Femur (tissue), 1 donor: ENCODE measurements around the gene NCKAP5.

Experiments used
- DNase-seq: peaks from one replicate; pipeline ENCODE4 v3.0.0-alpha.2; 2017

Gene NCKAP5

DNA sequence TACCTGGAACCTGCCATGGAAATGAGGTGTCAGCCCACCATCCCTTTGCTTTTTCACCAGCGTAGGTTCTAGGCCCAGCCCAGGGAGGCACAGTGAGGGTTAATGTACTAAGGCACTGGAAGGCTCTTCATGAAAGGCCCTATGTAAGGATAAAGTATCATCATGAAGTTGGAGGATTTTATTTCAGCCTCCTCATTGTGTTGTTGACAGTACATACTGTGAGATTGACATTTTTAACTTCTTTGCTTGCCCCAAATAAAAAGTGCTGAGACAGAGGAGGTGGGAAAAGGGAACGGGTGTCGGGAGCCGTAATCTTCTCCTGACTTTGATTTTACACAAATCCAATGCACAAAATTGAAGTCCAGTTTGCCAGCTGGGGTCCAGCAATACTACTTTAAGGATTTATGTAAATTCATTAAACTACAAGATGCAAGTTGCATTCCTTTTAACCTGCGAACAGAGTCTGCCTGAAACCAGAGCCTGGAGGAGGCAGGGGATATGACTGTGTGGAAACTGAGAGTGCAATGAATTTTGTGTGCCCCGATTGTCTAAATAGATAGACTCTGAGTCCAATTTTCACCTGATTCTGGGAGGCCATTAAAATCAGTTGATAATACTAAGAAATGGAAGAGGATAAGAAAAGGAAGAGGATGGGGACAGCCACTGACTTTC lies 5.4 kb upstream of the NCKAP5 start:
- no peak for DNase-seq

DNA sequence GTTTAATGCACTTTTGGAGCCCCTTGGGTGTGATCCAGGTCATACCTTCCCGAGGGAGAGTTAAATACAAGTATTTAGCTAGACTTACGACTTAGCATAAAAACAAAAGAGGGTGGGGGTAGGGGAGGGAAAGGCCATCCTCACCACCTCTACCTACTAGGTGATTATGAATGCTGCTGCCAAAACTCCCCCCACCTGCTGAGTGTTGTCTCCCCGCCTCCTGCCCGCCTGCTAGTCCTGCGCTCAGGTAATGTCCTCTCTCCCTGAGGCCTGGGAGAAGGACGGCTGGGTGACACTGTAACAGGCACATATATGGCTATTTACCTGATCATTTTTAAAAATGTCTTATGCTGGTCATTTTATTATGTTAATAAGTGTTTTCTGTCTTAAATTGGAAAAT lies 3.0 kb upstream of the NCKAP5 start:
- no peak for DNase-seq

DNA sequence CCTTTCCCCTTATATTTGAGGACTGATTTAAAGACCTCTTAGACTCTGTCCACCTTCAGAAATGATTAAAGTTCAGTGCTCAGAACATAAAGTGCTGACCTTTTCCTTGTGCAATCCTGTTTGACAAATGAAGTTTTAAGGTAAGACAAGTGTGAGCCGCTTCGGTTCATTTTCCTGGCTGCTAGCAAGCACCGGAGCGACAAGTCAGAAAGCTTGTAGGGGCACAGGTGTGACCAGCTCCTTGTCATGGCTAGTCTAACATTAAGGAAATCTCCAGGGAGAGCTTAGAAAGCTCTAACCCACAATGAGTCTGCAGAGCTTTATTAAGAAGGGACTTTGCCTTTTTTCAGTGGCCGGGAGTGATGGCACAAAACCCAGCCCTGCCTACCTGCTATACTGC lies 2.3 kb upstream of the NCKAP5 start:
- DNase-seq = no peak

DNA sequence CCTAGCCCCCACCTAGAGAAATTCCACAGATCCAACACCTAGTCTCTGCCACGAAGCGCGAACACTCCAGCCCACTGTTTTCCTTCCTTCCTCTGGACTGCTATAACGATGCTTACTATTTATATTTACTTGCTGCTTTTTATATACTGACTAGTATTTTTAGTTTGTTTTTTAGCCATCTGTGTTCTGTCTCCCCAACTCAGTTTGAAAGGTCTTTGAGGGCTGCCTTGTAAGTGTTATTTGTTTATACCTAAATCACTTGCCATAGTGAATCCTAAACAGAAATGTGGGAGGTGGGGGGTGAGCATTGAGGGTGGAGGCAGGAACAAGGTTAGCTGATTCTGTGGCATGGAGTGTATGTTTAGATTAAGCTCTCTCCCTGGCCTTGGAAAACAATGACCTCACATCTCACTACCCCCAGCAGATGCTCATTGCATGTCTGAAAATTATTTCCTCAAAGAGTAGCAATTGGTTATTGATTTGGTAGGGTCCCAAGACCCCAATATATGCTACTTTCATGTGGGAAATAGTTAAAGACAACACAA lies 1.1 kb upstream of the NCKAP5 start:
- DNase-seq = no peak

DNA sequence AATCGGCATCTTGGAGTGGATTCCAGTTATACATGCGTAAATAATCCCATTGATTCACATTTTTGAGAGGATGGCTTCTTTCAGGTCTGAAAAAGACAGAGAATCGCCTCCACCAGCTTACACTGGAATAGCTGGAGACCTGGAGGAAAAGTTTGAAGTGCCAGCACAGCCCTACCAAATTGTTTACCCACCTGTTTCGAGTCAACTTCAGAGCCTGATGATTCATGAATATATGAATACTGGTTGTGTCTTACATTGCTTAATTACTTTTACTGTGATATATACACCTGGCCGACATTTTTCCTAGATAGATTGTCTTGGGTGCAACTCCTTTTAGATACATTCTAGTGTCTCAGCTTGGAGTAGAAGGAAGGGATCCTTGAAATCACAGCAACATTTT lies 335 bp upstream of the NCKAP5 start:
- DNase-seq = no peak

DNA sequence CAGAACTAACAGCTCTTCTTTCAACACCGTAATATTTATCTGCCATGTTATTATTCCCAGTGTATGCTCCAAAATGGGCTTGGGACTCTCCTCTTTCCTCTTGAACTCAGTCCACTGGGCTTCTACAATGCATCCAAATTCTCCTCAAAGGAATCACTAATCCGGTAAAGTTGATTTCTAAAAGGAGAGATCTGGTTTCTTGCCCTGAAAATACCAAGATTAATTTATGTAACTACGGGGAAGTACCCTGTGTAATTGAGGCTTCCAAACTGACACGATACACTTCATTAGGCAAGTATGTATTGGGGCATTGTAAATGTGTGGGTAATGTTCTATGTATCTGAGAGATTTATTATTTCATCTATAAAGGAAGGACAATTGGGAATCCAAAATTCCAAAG lies 5.7 kb downstream of the NCKAP5 start:
- DNase-seq = no peak

DNA sequence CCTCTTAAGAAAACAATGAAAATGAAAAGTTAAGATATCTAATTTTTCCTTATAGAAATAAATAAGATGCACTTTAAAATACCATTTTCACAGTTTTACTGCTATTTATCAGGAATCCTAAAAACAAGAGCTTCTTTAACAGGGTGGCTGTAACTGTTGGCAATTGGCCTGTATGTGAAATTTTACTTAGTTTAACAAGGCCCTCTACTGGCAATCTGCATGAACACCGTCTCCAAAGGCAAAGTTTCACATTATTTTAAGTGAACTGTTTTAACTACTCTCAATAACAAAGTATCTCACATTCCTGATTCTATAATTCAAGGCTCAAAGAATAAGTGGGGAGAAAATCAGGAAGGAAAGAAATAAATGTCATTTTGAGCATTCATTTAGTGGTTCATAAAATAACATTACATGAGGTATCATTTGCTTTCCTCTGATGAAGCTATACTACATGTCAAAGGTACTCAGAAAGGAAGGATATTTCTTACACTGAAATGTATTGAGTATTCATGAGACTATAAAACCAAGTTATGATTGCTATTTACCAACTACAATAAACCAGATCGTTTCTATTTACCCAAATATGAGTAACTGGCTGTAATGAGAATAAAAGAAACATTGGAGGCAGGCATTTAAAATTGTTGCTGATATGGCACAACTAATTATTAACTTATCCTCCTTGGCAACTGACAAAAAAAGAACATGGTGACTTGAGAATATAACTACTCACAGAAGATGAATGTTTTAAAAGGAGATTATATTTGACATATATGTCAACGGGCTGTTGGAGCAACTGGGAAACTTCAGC lies 7.0 kb downstream of the NCKAP5 start:
- DNase-seq = no peak

DNA sequence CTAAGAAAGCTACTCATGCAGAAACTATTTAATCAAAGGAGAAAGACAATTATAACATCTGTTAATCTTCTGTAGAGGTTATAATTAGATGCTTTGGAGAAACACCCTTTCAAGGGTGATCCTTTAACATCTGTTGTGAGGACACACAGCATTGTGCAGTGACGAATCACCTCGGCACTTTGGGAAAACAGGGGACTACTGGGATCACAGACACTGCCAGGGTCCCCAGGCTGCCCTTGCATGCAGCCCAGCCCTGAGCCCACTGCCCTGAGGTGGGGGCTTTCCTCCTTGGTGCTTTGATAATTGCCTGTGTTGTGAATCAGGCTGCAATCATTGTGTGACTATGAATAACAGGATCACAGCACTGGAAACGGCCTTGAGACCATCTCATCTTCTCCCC lies 10.6 kb downstream of the NCKAP5 start:
- DNase-seq = no peak

DNA sequence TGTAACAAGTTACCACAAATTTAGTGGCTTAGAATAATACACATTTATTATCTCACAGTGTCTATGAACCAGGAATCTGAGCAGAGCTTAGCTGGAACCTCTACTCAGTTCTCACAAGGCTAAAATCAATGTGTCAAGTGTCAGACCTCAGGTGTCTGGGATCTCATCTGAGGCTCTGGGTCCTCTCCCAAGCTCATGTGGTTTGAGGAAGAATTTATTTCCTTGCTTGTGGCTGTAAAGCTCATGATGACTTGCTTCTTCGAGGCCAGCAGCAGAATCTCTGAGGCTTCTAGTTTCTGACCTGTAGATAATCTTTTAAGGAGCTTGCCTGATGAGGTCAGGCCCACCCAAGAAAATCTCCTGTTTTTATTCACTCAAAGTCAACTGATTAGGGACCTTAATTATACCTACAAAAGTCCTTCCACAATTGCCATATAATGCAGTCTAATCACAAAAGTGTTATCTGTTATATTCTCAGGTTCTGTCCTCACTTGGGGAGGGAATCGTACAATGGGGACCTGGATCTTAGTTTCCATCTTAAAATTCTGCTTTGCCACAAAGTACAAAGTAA lies 14.3 kb downstream of the NCKAP5 start:
- no peak for DNase-seq

DNA sequence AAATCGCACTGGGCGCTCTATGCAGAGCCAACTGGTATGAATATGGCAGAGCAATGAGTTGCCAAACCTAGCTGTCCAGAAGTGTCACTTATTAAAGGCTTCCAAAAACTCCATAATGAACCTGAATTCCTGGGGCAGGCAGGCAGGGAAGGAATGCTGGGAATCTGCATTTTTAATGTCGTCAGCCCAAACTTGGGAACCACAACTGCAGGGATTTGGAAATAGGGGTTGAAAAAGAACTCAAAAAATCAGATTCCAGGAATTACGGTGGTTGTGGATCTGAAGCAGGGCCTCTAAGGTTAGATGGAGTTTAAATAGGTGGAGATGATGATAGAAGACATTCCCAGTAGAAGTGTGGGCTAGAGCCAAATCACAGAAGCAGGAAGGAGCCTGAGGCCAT lies 15.0 kb downstream of the NCKAP5 start:
- DNase-seq = no peak

DNA sequence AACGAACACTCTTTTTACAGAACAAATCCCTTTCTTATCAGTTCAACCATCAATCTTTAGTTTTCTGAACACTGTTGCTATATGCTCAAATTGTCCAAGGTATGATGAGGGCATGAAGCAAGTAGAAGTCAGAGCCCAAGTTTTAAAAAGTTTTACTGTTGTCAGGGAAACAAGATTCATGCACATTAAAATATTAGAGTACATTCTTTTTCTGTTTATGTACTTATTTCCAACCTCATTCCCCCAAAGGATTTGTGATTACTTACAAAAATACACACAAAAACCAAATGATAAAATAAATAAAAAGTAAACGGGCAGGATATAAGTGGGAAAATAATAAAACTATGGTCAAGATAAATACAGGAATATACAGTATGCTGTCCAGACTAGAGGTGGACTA lies 15.4 kb downstream of the NCKAP5 start:
- DNase-seq = no peak

DNA sequence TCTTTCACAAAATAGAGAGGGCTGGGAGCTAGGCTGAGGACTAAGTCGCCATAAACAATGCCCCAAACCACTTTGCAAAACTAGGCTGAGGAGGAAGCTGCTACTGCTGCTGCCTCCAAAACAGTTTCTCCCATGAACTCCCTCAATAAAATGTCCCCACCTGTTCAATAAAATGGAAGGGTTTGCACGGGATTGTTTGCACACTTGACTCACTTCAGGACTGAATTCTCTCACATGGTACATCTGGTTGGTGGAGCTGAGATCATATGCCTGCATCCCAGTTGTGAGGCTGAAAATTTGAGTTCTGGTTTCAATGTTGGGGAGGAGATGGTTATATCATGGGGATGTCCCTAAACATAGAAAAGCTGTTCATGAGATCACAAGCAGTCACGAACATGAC lies 26.5 kb downstream of the NCKAP5 start:
- no peak for DNase-seq

DNA sequence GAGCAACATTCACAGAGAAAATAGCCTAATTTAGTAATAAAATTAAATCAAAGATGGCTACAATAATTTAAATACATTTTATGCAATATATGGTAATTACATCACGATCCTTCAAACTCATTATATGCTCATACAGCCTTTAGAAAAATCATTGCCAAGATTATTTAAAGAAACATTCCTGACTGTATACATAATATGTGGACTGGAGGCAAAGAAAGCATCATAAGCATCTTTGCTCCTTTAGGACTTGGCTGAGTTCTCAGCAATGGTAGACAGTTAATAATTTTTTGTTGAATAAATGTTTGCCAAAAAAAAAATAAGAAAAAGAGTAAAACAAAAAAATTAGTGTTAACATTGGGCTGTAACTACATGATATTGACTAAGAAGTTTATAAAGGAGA lies 26.9 kb downstream of the NCKAP5 start:
- no peak for DNase-seq

DNA sequence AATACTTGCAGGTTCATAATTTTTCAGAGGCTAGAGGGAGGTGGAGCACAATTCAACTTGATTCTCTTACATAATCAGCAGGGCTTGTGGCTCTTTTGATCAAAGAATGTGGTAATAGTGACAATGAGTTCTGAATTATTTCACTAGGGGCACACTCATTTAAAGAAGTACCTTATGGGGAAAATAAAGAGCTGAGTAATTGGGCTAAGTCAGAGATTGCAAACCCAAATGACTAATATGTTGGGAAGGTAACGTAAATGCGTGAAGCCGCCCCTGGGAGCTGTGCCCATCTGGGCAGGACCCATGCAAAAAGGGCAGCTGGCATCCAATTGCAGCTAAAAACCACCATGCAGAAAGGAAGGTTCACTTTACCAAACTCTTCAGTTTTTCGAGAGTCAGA lies 35.3 kb downstream of the NCKAP5 start:
- no peak for DNase-seq

DNA sequence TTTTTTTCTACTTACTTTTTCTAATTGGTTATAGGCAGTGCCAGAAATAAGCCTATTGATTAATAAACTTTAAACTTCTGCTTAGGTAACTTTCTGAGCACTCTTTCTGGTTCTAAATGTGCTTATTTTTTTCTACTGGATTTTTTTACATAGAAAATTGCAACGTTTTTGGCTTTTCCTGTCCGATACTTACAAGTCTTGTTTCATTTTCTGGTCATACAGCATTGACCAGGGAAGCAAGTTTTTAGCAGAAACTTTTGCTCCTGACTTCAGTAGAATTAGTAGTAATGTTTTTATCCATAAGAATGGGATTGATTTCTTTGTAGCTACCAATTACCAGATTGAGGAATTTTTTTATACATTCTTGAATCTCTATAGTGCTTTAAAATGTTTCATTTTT lies 36.9 kb downstream of the NCKAP5 start:
- no peak for DNase-seq

DNA sequence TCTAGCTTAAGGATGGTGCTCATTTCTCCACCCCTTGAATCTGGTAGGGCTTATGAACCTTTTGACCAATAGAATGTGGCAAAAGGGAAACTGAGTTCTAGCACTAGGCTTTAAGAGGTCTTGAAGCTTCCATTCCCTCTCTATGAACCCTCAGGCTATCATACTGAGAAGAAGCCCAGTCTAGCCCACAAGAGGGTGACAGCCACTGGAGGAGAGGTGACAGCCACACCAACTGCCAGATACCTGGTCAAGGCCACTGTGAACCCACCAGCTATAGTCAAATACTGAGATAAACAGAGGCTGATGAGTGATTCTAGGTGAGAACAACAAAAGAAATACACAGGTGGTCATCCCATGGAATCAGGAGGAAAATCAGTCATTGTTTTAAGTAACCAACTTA lies 37.6 kb downstream of the NCKAP5 start:
- DNase-seq = no peak

DNA sequence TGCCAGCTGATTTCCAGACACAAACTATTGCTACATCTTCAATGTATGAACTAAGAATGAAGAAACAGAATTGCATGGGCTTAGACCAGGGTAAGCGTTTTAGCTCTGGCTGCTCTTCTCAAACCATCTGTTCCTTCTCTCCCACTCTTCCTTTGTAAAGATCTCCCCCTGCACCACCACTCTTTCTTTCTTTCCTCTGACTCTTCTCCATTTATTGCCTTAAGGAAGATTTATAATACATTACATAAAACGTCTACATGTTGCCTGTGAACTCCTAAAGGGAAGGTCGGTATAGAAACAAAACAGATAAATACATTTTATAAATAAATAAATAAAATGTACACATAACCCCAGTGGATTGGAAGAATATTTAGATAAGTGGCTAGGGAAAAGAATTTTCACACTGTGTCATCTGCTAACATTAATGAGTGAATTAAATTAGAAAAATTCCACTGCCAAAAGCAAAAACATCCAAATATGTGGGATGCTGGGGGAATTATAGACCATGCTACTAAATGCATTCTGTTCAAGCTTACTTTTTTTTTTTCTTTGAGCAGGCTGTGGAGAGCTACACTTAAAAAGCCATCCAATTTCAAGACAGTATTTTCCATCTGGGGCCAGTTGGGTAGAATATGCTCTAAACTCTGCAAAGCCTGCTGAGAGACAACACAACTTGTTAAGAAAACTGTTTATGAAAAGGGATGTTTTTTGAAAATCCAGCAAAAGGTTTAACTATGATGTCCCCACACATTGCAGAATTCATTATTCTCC lies 41.5 kb downstream of the NCKAP5 start:
- DNase-seq = no peak

DNA sequence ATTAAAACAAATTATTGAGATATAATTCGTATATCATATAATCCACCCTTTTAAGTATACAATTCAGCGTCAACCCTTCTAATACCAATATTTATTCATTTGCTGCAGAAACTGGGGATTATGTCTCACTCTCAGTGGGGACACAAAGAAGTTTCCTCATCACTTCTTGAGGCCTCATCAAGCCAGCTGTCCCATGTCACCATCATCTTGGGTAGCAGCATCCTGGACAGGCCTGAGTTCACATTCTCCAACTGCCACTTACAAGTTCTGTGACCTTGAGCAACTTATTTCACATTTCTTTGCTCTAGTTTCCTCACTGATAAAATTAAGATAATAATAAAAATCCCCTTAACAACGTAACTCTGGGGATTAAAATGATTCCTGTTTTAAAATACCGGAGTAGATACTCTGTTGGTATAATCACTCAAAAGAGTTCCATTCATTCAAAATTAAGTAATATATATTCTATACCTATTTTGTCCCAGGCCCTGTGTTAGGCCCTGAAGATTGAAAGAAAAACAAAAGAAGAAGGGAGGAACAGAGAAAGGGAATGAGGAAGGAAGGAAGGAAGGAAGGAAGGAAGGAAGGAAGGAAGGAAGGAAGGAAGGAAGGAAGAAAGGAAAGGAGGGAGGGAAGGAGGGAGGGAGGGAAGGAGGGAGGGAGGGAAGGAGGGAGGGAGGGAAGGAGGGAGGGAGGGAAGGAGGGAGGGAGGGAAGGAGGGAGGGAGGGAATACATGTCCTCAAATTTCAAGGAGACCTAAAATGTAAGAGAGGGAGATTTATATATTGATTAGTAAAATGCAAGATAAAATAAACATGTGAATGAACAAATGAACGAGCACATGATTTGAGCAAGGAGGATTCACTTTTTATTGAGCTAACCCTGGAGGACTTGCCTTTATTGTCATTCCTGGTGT lies 42.4 kb downstream of the NCKAP5 start:
- no peak for DNase-seq

DNA sequence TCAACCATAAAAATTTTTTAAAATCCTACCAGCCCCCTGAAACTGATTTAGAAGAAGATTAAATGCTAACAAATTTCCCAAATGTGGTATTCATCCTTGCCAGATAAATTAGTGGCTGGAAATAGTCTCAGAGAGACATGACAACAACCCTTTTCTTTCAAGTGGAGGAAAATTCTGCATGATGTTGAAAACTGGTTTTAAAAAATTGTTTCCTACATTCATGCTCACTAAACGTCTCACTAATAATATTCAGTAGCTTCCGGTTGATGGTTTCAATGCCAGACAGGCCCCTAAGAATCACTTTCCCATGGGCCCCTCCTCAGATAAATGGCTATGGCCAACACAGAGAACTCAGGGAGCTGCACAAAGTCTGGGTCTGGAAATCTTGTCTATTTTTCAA lies 43.2 kb downstream of the NCKAP5 start:
- no peak for DNase-seq

DNA sequence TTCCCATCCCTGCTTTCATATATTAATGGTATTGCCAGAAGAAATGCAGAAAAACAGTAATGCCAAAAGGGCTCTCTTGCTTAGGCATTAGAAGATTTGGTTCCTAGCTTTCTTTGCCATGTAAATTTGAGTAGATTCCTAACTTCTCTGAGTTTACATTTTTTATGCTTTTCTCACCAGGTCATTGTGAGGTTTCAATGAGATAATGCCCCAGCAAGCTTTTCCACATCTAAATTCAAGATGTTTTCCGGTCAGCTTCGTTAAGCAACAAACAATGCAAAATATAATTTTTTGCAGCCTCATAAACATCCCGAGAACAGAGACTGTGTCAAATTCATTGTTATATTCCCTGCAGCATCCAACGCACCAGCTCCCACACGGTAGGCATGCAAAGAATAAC lies 44.9 kb downstream of the NCKAP5 start:
- no peak for DNase-seq

DNA sequence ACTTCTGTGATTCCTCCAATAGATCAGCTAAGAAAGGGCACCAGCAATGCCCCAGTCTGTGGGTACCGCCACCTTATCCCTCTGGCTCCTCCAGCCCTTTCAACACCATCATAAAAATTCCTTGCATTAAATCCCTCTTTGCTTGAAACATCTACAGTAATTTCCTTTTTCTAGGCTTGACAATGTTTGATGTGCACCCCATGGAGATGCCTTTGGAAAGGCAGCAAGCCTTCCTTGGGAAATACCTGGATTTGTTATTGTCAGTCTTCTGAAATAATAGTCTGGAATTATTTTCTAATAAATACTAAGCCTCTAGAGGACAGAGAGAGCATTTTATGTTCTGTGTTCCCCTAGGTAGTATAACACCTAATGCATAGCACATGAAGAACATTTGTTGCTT lies 46.1 kb downstream of the NCKAP5 start:
- DNase-seq = no peak

DNA sequence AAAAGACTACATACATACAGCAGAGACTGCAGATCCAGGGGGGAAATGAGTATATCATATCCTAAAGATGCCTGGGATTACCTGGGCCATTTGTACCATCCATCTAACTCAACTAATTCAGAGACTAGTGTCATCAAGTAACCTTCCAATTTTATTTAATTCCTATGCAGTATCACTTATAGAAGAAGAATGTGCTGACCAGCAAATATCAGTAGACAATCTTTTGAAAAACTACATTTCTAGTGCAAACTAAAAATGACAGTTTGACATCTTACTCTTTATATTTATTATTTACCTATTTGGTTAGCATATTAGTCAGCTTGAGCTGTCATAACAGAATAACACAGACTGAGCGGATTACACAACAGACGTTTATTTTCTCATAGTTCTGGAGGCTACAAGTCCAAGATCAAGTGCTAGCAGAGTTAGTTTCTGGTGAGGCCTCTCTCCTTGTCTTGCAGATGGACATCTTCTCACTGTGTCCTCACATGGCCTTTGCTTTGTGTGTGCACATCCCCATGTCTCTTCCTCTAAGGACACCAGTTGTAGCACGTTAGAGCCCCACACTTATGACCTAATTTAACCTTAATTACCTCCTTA lies 47.0 kb downstream of the NCKAP5 start:
- DNase-seq = no peak
